ENCODE data around the gene SUSD4. TPM values are rescaled to one million over a fixed set of nuclear protein-coding genes. Genes with fewer than 3 reads are reported as not detected.
A peak's percentile ranks its signal among the peaks of the same experiment; 100 is the strongest.

The SUSD4 gene
- total and polyA plus RNA-seq, 9 of the 15 experiments (the other 6 are each of a cell fraction or from before 2014, with no cell fraction given) = 0.06 to 1.7 (median 0.09) TPM; not detected in 4

DNA sequence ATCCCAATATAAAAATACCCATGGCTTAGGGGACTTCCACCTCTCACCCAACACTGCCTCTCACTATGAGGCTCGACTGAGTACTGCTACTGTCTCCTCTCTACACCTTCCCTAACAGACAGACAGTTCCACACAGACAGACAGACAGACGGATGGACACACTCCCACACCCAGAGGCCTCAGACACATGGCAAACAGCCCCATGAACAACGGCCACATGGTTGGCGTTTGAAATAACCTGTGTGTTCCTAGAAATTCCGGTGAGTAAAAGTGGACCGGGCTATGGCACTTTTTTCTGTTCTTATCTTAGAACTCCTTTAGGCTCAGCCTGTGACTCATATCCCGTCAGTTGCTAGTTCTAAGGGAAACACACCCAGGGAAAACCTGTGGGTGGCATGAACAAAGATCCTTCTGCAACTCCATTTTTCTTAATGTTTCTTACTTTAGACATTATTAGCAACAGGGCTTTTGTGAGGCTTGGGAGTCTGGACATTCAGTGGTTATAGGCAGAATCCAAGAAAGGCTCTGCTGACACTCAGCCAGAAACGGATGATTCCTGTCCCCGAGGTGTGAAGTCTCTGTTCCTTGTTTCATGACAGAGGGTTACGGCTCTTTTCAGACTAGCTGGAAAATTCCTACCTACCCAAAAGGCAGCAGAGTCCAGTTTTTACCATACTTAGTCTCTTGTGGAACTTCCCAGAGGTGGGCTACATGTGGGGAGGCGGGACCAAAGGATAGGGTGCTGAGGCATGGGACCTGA, 130.4 kb downstream of the SUSD4 start (continued):
- TF ChIP-seq PHF8 (IDR thresholded peaks at IDR 0.05; ENCODE audit: borderline replicate concordance, low read length) = peak; percentile 16; the same call in 1 of the 2 replicates
- TF ChIP-seq BACH1 (tag; IDR thresholded peaks at IDR 0.05) = peak; percentile 83
- peak; percentile 57; the same call in 1 of the 2 replicates for TF ChIP-seq KLF16 (IDR thresholded peaks at IDR 0.05)
- TF ChIP-seq ADNP (tag; IDR thresholded peaks at IDR 0.05) = no peak
- TF ChIP-seq CHAMP1 (IDR thresholded peaks at IDR 0.05) = no peak
- TF ChIP-seq NCOR1 (IDR thresholded peaks at IDR 0.05) = peak; percentile 90
- TF ChIP-seq HMBOX1 (IDR thresholded peaks at IDR 0.05) = peak; percentile 70
- TF ChIP-seq ERF (CRISPR knock-in tag; IDR thresholded peaks at IDR 0.05) = no peak; the same call in 1 of the 2 replicates
- no peak for TF ChIP-seq ZC3H4 (CRISPR knock-in tag; IDR thresholded peaks at IDR 0.05; ENCODE audit: borderline replicate concordance)
- TF ChIP-seq PRDM10 (IDR thresholded peaks at IDR 0.05; ENCODE audit: partially characterized antibody) = peak; percentile 67
- TF ChIP-seq ZNF644 (tag; IDR thresholded peaks at IDR 0.05; ENCODE audit: low read depth) = peak; percentile 88; the same call in 1 of the 2 replicates
- no peak for TF ChIP-seq HLTF (IDR thresholded peaks at IDR 0.05)
- no peak for TF ChIP-seq SETDB1 (IDR thresholded peaks at IDR 0.05; ENCODE audit: low read length)
- no peak for TF ChIP-seq HNRNPLL (IDR thresholded peaks at IDR 0.05; ENCODE audit: low read depth, low read length, poor library complexity, severe bottlenecking)
- no peak for TF ChIP-seq U2AF1 (optimal IDR thresholded peaks at IDR 0.05; ENCODE audit: low read depth, low read length)
- peak; percentile 91 for TF ChIP-seq CBFA2T3 (IDR thresholded peaks at IDR 0.05)
- no peak for TF ChIP-seq BRCA1 (IDR thresholded peaks at IDR 0.05)
- no peak for TF ChIP-seq BRCA1 (CRISPR knock-in tag; IDR thresholded peaks at IDR 0.05)
- peak; percentile 98 for TF ChIP-seq ZNF395 (CRISPR knock-in tag; IDR thresholded peaks at IDR 0.05)
- peak; percentile 97 for TF ChIP-seq EP300 (IDR thresholded peaks at IDR 0.05; ENCODE audit: low read length)
- no peak for TF ChIP-seq KDM4B (IDR thresholded peaks at IDR 0.05; ENCODE audit: borderline replicate concordance in 2 of 2, low read depth in 1 of 2)

All from K562 (cell line).